ENCODE results near the gene SPATA6.

GRCh38 chr1:48495911-48496310 lies 23.9 kb upstream of the SPATA6 start:
- TF ChIP-seq, protein P1, sequence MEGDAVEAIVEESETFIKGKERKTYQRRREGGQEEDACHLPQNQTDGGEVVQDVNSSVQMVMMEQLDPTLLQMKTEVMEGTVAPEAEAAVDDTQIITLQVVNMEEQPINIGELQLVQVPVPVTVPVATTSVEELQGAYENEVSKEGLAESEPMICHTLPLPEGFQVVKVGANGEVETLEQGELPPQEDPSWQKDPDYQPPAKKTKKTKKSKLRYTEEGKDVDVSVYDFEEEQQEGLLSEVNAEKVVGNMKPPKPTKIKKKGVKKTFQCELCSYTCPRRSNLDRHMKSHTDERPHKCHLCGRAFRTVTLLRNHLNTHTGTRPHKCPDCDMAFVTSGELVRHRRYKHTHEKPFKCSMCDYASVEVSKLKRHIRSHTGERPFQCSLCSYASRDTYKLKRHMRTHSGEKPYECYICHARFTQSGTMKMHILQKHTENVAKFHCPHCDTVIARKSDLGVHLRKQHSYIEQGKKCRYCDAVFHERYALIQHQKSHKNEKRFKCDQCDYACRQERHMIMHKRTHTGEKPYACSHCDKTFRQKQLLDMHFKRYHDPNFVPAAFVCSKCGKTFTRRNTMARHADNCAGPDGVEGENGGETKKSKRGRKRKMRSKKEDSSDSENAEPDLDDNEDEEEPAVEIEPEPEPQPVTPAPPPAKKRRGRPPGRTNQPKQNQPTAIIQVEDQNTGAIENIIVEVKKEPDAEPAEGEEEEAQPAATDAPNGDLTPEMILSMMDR (IDR thresholded peaks at IDR 0.05): no peak
- no peak for TF ChIP-seq POLR2A (IDR thresholded peaks at IDR 0.05)
